ENCODE data around the gene GFOD1.

Gene GFOD1

GRCh38 chr6:13427316-13427715, 60.1 kb downstream of the GFOD1 start:
- TF ChIP-seq, protein P1, sequence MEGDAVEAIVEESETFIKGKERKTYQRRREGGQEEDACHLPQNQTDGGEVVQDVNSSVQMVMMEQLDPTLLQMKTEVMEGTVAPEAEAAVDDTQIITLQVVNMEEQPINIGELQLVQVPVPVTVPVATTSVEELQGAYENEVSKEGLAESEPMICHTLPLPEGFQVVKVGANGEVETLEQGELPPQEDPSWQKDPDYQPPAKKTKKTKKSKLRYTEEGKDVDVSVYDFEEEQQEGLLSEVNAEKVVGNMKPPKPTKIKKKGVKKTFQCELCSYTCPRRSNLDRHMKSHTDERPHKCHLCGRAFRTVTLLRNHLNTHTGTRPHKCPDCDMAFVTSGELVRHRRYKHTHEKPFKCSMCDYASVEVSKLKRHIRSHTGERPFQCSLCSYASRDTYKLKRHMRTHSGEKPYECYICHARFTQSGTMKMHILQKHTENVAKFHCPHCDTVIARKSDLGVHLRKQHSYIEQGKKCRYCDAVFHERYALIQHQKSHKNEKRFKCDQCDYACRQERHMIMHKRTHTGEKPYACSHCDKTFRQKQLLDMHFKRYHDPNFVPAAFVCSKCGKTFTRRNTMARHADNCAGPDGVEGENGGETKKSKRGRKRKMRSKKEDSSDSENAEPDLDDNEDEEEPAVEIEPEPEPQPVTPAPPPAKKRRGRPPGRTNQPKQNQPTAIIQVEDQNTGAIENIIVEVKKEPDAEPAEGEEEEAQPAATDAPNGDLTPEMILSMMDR (conservative IDR thresholded peaks at IDR 0.05; ENCODE audit: low read length): no peak
- no peak for TF ChIP-seq EZH2phosphoT487 (IDR thresholded peaks at IDR 0.05; ENCODE audit: borderline replicate concordance)
- no peaks in the 10 kb centered on the region for H3K9me2 ChIP-seq (replicated peaks; ENCODE audit: low read depth, low read length)
- H3K27me3 ChIP-seq (ENCODE audit: insufficient read depth, low read length, poor library complexity, severe bottlenecking): no peaks in the 10 kb centered on the region
- no peaks in the 10 kb centered on the region for H3K36me3 ChIP-seq (ENCODE audit: insufficient read depth, low read length)
- H3K4me1 ChIP-seq (ENCODE audit: insufficient read depth, low read length, poor library complexity, severe bottlenecking): peaks cover 35% of the 10 kb centered on the region
- peaks cover 27% of the 10 kb centered on the region; the same call in 1 of the 2 replicates for H3K79me2 ChIP-seq (ENCODE audit: insufficient read depth, low read length)
- H2AFZ ChIP-seq (ENCODE audit: low read length): no peak overlapping the region
- no peak overlapping the region for H3K4me2 ChIP-seq (ENCODE audit: low read depth, low read length, poor library complexity, severe bottlenecking)
- H3K9ac ChIP-seq (ENCODE audit: low read depth, low read length, poor library complexity, severe bottlenecking): no peak overlapping the region
- H3K4me3 ChIP-seq (ENCODE audit: low read length, poor library complexity, severe bottlenecking): no peak overlapping the region
- H3F3A ChIP-seq (ENCODE audit: low read depth): no peaks in the 10 kb centered on the region
- no peaks in the 10 kb centered on the region for H3K9me3 ChIP-seq (ENCODE audit: insufficient read depth, low read depth, low read length)
- H4K20me1 ChIP-seq (ENCODE audit: insufficient read depth, low read length, poor library complexity, severe bottlenecking): no peaks in the 10 kb centered on the region

DNA sequence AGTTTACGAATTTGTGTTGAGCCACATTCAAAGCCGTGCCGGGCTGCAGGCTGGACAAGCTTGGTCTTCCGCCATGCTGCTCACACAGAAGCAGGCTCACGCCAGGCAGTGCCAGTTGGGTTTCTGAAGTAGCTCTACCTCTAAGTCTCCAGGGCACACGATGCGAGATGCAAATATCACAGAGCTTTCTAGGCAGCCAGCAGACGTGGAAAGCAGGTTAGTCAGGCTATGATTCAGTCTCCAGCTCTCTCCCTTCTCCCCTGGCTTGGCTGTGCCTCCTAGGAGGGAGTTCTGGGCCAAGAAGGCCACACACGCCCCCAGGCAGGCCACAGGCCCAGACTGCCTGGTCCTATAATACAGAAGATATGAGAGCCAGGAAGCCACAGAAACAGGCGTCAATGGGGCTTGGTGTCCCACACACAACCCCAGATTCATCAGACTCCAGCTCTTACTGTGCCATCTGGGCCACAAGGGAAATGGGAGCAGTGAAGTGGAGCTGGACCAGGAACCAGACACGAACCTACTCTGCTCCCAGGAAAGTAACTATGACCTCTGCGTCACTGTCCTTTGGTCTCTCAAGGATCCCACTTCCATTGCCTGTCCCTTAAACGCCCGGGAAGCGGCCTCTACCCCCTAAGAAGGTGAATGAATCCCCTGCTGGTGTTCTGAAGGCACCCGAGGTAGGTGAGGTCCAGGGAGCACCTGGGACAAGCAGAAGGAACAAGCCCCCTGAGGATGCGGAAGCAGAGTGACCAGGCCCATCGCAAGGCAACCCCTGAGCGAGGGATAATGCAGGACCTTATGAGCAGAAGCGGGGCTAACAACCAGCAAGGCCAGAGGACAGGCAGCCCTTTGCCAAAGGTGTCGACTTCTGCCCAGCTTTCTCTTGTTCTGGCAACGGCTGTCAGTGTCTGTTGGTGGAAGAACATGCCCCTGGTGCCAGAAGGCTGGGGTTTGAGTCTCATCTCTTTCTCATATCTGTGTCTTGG, 61.2 kb downstream of the GFOD1 start:
- H3K9ac ChIP-seq (ENCODE audit: low read depth, low read length, poor library complexity, severe bottlenecking): no peak overlapping the region
- no peaks in the 10 kb centered on the region for H3K9me3 ChIP-seq (ENCODE audit: insufficient read depth, low read depth, low read length)
- no peak overlapping the region for H2AFZ ChIP-seq (ENCODE audit: low read length)
- no peaks in the 10 kb centered on the region for H3F3A ChIP-seq (ENCODE audit: low read depth)
- H3K9me2 ChIP-seq (replicated peaks; ENCODE audit: low read depth, low read length): no peaks in the 10 kb centered on the region
- peaks cover 20% of the 10 kb centered on the region; the same call in 1 of the 2 replicates for H3K79me2 ChIP-seq (ENCODE audit: insufficient read depth, low read length)
- TF ChIP-seq, protein P1 (conservative IDR thresholded peaks at IDR 0.05; ENCODE audit: low read length): no peak
- no peak for TF ChIP-seq EZH2phosphoT487 (IDR thresholded peaks at IDR 0.05; ENCODE audit: borderline replicate concordance)
- no peak overlapping the region for H3K4me2 ChIP-seq (ENCODE audit: low read depth, low read length, poor library complexity, severe bottlenecking)
- no peaks in the 10 kb centered on the region for H3K27me3 ChIP-seq (ENCODE audit: insufficient read depth, low read length, poor library complexity, severe bottlenecking)
- no peaks in the 10 kb centered on the region for H4K20me1 ChIP-seq (ENCODE audit: insufficient read depth, low read length, poor library complexity, severe bottlenecking)
- H3K4me1 ChIP-seq (ENCODE audit: insufficient read depth, low read length, poor library complexity, severe bottlenecking): peaks cover 28% of the 10 kb centered on the region
- H3K36me3 ChIP-seq (ENCODE audit: insufficient read depth, low read length): no peaks in the 10 kb centered on the region
- no peak overlapping the region for H3K4me3 ChIP-seq (ENCODE audit: low read length, poor library complexity, severe bottlenecking)

- Histone ChIP-seq H3K4me3 (ENCODE audit: low read length, poor library complexity, severe bottlenecking) (no peak overlapping the region), H3F3A (ENCODE audit: low read depth) (no peaks in the 10 kb centered on the region), H2AFZ (ENCODE audit: low read length) (no peak overlapping the region), H3K4me2 (ENCODE audit: low read depth, low read length, poor library complexity, severe bottlenecking) (no peak overlapping the region), H3K9ac (ENCODE audit: low read depth, low read length, poor library complexity, severe bottlenecking) (no peak overlapping the region), H3K4me1 (ENCODE audit: insufficient read depth, low read length, poor library complexity, severe bottlenecking) (peaks cover 36% of the 10 kb centered on the region), H3K79me2 (ENCODE audit: insufficient read depth, low read length) (peaks cover 11% of the 10 kb centered on the region; the same call in 1 of the 2 replicates), H3K9me3 (ENCODE audit: insufficient read depth, low read depth, low read length) (no peaks in the 10 kb centered on the region), H3K36me3 (ENCODE audit: insufficient read depth, low read length) (no peaks in the 10 kb centered on the region), H3K9me2 (replicated peaks; ENCODE audit: low read depth, low read length) (no peaks in the 10 kb centered on the region), H3K27me3 (ENCODE audit: insufficient read depth, low read length, poor library complexity, severe bottlenecking) (no peaks in the 10 kb centered on the region), H4K20me1 (ENCODE audit: insufficient read depth, low read length, poor library complexity, severe bottlenecking) (no peaks in the 10 kb centered on the region)
- no peak for TF ChIP-seq EZH2phosphoT487 (IDR thresholded peaks at IDR 0.05; ENCODE audit: borderline replicate concordance)
- TF ChIP-seq, protein P1 (conservative IDR thresholded peaks at IDR 0.05; ENCODE audit: low read length): no peak
Measured at GRCh38 chr6:13425270-13425873, 62.0 kb downstream of the GFOD1 start.
